ENCODE data around the gene TEKT3.

Gene TEKT3

DNA sequence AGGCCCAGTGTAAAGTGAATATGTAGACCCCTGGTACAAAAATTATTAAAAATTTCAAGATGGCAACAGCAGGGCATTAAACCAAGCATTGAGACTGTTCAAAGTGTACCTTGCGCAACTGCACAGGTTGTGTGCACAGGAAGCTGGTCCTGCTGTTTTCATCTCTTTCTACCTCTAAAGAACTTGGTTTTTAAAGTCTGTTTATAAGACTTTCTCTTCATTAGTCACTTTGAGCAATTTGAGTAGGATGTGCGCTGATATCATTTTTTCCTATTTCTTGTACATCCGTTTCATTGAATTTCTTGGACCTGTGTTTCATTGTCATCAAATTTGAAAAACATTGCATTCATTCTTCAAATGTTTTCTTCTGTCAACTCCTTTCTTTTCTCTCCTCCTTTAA, 59.5 kb downstream of the TEKT3 start:
- Mint-ChIP-seq H3K9me3 (peaks cover 0 to 3% of the 10 kb centered on the region in 2 donors), H3K27me3 (peaks cover 52 to 72% of the 10 kb centered on the region in 2 donors), H3K36me3 (ENCODE audit: insufficient read depth) (no peaks in the 10 kb centered on the region), H3K4me3 (no peak overlapping the region), H3K4me1 (ENCODE audit: low read depth in 2 of 2) (peaks cover 0 to 2% of the 10 kb centered on the region in 2 donors), H3K27ac (no peak overlapping the region)
- ATAC-seq (replicated peaks), result no peak
- DNase-seq, result no peak

DNA sequence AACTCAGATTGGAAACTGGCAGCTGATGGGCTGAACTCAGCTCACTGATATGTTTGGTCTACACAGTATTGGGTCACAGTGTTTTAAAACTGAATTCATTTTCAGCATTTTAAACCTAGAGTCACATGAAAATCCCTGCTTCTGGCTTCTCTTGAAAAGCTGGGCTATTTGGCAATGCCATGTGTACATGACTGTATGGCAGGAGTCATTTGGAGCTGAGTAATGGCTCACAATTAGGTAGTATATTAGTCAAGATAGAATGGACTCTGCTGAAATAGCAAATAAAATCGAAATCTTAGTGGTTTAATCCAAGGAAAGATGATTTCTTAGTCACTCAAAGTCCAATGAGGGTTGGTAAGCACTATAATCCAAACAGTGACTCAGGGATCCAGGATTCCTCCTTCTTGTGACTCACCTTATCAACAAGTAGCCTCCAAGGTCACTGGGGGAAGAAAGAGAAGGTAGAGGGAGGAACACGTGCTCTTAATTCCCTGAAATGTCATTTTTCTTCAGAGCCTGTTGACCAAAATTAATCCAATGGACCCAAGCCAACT, 62.4 kb downstream of the TEKT3 start:
- Mint-ChIP-seq H3K4me3 (no peak overlapping the region), H3K36me3 (ENCODE audit: insufficient read depth) (no peaks in the 10 kb centered on the region), H3K4me1 (ENCODE audit: low read depth in 2 of 2) (peaks cover 0 to 2% of the 10 kb centered on the region in 2 donors), H3K9me3 (peaks cover 0 to 3% of the 10 kb centered on the region in 2 donors), H3K27me3 (peaks cover 55 to 67% of the 10 kb centered on the region in 2 donors), H3K27ac (no peak overlapping the region)
- no peak for DNase-seq
- ATAC-seq (replicated peaks), result no peak

DNA sequence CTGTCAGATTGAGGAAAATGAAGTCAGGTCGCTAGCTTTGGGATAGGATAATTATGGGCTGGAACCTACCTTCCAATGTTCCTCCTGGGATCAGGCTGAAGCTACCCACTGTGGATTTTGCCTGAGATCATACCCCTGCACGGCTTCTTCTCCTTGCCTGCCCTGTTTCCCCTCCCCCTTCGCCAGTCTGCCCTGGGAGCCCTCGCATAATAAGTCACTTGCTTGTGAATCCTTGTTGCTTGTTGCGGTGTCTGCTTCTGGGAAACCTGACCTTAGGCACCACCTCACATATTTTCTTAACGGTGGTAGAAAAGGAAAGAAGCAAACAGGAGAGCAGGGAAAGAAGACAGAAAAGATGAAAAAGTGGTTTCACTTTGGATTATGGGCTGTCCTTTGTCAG, 63.0 kb downstream of the TEKT3 start:
- peaks cover 0 to 2% of the 10 kb centered on the region in 2 donors for H3K4me1 Mint-ChIP-seq (ENCODE audit: low read depth in 2 of 2)
- no peak for ATAC-seq (replicated peaks)
- DNase-seq, result no peak
- no peak overlapping the region for H3K4me3 Mint-ChIP-seq
- H3K9me3 Mint-ChIP-seq, result peaks cover 0 to 1% of the 10 kb centered on the region in 2 donors
- H3K27ac Mint-ChIP-seq, result no peak overlapping the region
- H3K27me3 Mint-ChIP-seq, result peaks cover 49 to 61% of the 10 kb centered on the region in 2 donors
- H3K36me3 Mint-ChIP-seq (ENCODE audit: insufficient read depth), result no peaks in the 10 kb centered on the region

DNA sequence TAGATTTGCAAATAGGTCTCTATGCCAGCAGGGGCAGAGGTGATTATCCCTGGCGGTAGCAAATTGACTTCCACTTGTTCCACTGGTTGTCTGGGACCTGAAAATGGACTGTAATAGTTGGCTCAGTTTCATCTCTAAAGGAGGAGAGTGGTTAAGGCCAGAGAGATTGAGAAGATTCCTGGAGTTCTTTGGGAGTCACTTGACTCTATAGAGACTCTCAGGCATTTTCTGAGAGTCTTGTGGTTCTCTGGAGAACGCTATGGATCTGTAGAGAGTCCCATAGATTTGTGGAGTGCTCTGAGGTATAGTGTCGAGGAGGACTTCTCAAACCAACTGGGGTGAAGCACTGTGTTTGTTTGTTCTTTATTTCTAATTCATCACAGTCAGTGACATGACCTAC, 67.4 kb downstream of the TEKT3 start:
- no peaks in the 10 kb centered on the region for H3K9me3 Mint-ChIP-seq
- DNase-seq, result no peak
- ATAC-seq (replicated peaks), result no peak

DNA sequence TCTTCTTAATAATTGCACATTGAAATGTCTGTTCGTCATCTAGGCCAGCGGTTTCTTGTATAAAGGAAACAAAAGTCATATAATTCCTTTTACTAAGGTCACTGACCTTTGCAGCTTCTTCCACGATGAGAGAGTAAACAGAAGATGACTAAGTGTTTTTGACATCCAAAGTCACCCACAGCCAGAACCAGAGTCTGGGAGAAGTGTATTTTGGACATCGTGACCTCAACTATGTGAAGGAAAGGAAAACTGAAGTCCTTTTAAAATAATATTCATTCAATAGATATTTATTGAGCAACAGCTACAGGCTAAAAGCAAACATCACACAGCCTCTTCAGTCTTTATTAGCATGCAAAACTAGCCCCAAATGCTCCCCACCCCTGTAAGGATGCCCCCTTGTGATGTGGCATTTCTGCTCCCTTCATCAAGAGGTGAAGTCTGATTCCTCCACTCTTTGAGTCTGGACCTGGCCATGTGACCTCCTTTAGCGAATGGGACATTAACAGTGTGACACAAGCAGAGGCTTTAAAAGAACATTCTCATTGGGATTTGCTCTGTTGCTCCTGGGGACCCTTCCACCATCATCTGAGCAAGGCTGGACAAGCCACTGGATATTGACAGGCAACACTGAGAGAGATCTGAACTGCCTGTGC, 68.1 kb downstream of the TEKT3 start:
- Mint-ChIP-seq H3K9me3 (no peaks in the 10 kb centered on the region), H3K4me1 (ENCODE audit: low read depth in 2 of 2) (peaks cover 4 to 12% of the 10 kb centered on the region in 2 donors), H3K36me3 (ENCODE audit: insufficient read depth) (no peaks in the 10 kb centered on the region), H3K4me3 (no peak overlapping the region), H3K27me3 (peaks cover 21 to 44% of the 10 kb centered on the region in 2 donors), H3K27ac (no peak overlapping the region)
- DNase-seq (no peak), ATAC-seq (replicated peaks) (no peak)

More for the DNA sequence above, 67.4 kb downstream of the TEKT3 start:
- Mint-ChIP-seq H3K4me1 (ENCODE audit: low read depth in 2 of 2) (peaks cover 4 to 14% of the 10 kb centered on the region in 2 donors), H3K36me3 (ENCODE audit: insufficient read depth) (no peaks in the 10 kb centered on the region), H3K4me3 (no peak overlapping the region), H3K27me3 (peaks cover 26 to 50% of the 10 kb centered on the region in 2 donors), H3K27ac (no peak overlapping the region)

DNA sequence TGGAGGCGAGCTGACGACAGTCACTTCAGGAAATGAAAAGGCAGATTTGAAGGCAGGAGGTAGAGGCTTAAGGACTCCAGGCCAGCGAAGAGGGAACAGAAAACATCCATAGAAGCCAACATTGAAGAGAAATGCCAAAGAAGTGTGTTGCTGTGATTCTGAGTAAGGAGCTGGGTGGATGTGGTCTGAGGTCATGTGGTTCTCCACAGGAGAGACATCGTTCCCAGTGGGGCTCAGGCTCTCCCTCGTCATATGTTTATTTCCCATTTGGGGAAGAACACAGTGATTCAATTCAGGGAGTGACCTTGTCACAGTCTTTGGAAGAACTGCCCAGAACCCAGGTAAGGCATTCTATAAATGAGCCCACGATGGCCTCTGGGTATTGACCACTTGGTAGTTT, 69.7 kb downstream of the TEKT3 start:
- Mint-ChIP-seq H3K4me1 (ENCODE audit: low read depth in 2 of 2) (peaks cover 4 to 12% of the 10 kb centered on the region in 2 donors), H3K27ac (no peak overlapping the region), H3K4me3 (no peak overlapping the region), H3K36me3 (ENCODE audit: insufficient read depth) (no peaks in the 10 kb centered on the region), H3K27me3 (peaks cover 24 to 46% of the 10 kb centered on the region in 2 donors), H3K9me3 (no peaks in the 10 kb centered on the region)
- no peak for ATAC-seq (replicated peaks)
- DNase-seq, result no peak

DNA sequence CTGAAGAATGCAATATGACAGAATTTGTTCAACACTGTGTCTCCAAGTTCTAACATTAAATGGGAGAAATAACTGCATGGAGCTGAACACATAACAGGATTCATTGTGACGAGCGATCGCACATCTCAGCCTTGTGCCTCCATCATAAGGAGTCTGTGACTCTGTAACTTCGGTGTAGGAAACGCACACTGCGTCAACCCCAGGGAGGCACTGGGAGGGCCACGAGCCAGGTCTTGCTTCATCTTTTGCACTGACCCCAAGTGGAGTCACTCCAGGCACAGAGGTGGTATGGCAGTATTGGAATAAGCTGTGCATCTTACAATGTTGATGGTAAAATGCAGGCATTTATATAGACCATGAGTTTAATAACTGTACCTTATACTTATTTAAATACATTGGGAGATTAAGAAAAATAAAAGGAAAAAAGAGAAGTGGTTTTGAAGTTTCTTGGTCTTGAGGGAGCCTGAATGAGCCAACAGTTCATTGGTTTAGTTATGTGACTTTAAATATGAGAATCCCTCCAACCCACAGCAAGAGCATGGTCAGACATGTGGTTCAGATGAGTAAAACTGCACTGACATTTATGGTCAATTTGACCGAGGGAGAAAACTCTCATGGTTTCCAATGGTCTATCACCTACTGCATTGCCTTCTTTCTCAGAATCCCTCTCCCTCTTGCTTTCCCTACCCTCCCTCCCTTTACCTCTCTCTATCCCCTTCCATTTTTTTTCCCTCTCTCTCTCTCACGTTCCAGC, 70.6 kb downstream of the TEKT3 start:
- Mint-ChIP-seq H3K4me1 (ENCODE audit: low read depth in 2 of 2) (peaks cover 4 to 12% of the 10 kb centered on the region in 2 donors), H3K27me3 (peaks cover 24 to 51% of the 10 kb centered on the region in 2 donors), H3K4me3 (peak overlapping the region in 1 of 2 donors; percentile 56), H3K27ac (no peak overlapping the region), H3K9me3 (no peaks in the 10 kb centered on the region), H3K36me3 (ENCODE audit: insufficient read depth) (no peaks in the 10 kb centered on the region)
- DNase-seq, result no peak
- ATAC-seq (replicated peaks), result no peak

DNA sequence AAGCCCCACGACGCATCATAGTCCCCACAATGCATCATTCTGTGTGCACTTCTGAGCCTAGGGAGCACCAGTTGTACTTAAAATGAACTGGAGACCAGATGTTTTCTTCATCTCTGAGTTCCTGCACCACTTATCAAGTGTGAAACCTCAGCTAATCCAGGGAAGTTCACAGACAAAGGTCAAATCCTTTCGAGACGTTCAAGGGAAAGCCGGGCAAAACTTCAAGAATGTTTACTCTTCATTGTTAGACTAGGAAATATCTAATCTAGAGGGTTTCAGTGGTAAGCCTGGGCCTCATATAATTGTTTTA, 71.7 kb downstream of the TEKT3 start:
- no peak overlapping the region for H3K4me3 Mint-ChIP-seq
- no peak for ATAC-seq (replicated peaks)

DNA sequence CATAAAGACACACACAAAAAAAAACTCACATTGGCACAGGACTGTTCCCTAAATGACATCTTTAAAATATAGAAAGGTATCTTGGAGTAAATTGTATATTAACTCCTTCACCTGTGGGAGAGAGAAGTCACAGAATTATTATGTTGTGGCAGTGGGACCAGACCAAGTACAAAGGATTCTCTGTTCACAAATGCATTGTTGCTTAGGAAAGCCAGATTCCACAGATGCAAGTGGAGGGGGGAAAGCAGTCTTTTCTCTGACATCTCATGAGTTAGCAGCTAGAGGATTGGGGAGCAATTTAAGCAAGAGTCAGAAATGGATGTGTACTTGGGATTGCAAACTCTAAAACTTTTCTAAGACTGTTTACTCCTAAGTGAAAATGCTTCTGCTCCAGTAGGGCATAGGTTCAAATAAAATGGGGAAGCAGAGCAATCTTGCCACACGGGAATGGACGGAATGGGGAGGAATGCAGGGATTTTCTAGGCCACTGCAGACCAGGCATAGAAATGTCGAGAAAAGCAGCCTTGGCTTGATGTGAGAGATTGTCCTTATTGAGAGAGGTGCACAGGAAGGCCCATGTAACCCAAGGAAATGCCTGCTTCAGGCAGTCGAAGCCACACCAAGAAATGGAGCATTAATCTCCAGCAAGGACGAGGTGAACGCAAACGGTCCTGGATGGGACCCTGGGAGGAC, 72.2 kb downstream of the TEKT3 start:
- H3K9me3 Mint-ChIP-seq, result no peaks in the 10 kb centered on the region
- no peak for DNase-seq
- H3K36me3 Mint-ChIP-seq (ENCODE audit: insufficient read depth), result no peaks in the 10 kb centered on the region
- no peak overlapping the region for H3K4me3 Mint-ChIP-seq
- H3K27ac Mint-ChIP-seq, result no peak overlapping the region
- H3K27me3 Mint-ChIP-seq, result peaks cover 37 to 63% of the 10 kb centered on the region in 2 donors
- peaks cover 4 to 12% of the 10 kb centered on the region in 2 donors for H3K4me1 Mint-ChIP-seq (ENCODE audit: low read depth in 2 of 2)
- no peak for ATAC-seq (replicated peaks)

More for the DNA sequence above, 71.7 kb downstream of the TEKT3 start:
- Mint-ChIP-seq H3K36me3 (ENCODE audit: insufficient read depth) (no peaks in the 10 kb centered on the region), H3K27ac (no peak overlapping the region), H3K9me3 (no peaks in the 10 kb centered on the region), H3K4me1 (ENCODE audit: low read depth in 2 of 2) (peaks cover 4 to 12% of the 10 kb centered on the region in 2 donors), H3K27me3 (peaks cover 32 to 58% of the 10 kb centered on the region in 2 donors)
- no peak for DNase-seq

DNA sequence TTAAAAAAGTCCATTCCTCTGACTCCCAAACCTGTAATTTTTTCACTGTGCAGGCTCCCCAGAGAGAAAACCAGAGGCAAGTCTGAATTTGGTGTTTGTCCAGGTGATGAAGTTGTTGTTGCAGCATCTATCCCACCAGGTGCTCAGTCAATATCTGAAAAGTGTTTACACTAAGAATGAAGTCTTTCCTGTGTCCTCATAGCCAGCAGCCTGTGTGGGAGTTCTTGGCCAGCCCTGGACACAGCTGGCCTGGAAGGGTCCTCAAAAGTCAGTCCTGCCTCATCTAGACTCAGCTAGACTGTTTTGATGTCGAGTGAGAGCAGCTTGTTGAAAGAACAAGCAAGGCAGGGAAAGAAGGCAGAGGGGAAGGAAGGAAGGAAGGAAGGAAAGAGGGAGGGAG, 72.9 kb downstream of the TEKT3 start:
- no peak for DNase-seq
- no peaks in the 10 kb centered on the region for H3K36me3 Mint-ChIP-seq (ENCODE audit: insufficient read depth)
- peaks cover 4 to 12% of the 10 kb centered on the region in 2 donors for H3K4me1 Mint-ChIP-seq (ENCODE audit: low read depth in 2 of 2)
- H3K9me3 Mint-ChIP-seq, result no peaks in the 10 kb centered on the region
- no peak overlapping the region for H3K27ac Mint-ChIP-seq
- no peak for ATAC-seq (replicated peaks)
- H3K27me3 Mint-ChIP-seq, result peaks cover 37 to 67% of the 10 kb centered on the region in 2 donors
- no peak overlapping the region for H3K4me3 Mint-ChIP-seq

DNA sequence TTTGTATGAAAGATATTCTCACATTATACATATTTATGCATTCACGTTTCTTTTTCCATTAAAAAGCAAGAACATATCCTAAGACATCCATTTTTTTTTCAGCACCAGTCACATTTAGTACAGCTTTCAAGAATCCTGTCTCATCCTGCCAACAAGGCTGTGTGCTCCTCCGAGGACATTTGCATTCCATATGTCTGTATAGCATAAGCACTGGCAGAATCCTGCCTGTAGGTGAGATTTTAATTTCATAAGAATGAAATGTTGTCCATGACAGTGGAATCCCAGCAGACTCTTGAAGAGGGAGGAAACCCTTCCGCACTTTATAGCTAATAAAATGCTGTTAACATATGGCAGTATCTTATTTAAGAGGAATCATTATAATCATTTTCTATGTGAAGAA, 73.4 kb downstream of the TEKT3 start:
- no peak for ATAC-seq (replicated peaks)
- H3K27me3 Mint-ChIP-seq, result peaks cover 40 to 72% of the 10 kb centered on the region in 2 donors
- no peak for DNase-seq
- H3K36me3 Mint-ChIP-seq (ENCODE audit: insufficient read depth), result no peaks in the 10 kb centered on the region
- H3K4me1 Mint-ChIP-seq (ENCODE audit: low read depth in 2 of 2), result peaks cover 4 to 12% of the 10 kb centered on the region in 2 donors
- H3K27ac Mint-ChIP-seq, result no peak overlapping the region
- H3K9me3 Mint-ChIP-seq, result no peaks in the 10 kb centered on the region
- H3K4me3 Mint-ChIP-seq, result no peak overlapping the region

DNA sequence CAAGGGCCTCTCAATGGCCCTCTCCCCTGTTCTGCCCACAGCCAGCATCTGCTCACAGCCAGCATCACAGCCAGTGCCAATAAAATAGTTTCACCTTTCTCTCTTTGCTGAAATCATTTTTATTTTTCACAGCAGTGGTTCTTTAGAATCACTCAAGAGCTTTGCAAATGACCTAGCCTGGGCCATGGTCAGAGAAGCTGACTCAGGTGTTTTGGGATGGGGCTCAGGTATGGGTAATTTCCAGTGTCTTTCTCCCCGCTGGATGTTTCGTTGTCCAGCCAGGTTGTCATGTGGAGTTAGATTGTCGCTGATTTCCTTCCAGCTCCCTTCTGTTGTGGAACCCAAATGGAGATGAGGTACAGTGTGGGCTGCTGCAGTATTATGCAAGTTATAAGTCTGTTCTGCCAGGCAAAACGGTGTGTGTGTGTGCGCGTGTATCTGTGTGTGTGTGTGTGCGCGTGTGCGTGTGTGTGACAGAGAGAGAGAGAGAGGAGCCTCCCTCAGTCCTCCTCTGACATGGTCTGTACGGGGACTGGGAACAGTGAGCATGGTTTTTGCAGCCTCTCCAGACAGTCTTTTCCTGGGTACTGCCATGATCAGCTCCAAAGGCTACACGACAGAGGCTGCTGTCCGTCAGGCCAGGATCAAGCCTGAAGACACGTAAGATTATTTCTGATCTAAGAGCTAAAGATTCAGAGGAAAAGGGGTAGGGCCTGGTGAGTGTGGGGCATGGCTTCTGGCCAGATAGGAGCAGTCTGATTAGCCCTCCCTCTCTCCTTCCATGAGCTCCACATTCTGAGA, 74.9 kb downstream of the TEKT3 start:
- H3K9me3 Mint-ChIP-seq, result no peaks in the 10 kb centered on the region
- ATAC-seq (replicated peaks), result no peak
- H3K36me3 Mint-ChIP-seq (ENCODE audit: insufficient read depth), result no peaks in the 10 kb centered on the region
- no peak overlapping the region for H3K27ac Mint-ChIP-seq
- peaks cover 48 to 72% of the 10 kb centered on the region in 2 donors for H3K27me3 Mint-ChIP-seq
- no peak overlapping the region for H3K4me3 Mint-ChIP-seq
- no peak for DNase-seq
- peaks cover 4 to 16% of the 10 kb centered on the region in 2 donors for H3K4me1 Mint-ChIP-seq (ENCODE audit: low read depth in 2 of 2)

DNA sequence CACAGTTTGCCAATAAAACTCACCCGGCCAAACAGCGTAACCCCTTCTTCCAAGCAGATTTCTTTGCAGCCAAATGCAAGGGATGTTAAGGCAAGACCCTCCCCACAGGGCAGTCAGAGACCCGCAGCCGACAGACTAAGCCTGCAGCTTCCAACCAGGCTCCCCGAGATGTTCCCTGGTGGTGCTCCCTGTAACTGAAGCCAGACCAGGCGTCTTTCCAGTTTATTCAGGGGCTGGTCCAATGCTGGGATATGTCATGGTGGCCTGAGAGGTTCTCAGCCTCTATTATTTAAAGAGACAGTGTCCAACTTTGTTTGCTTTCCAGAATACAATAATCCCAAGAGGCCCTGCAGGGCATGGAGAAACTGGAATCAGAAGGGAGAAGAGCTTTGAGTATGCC, 76.3 kb downstream of the TEKT3 start, which contains the start of gene PMP22:
PMP22 (minus strand) TSS at position 196 of the 400 bp plus-strand sequence. CDS start 4,599 bp downstream, outside the sequence.
- Mint-ChIP-seq H3K4me3 (no peak within 1 kb of the TSS), H3K36me3 (ENCODE audit: insufficient read depth) (no peaks in the 10 kb centered on the region), H3K9me3 (no peaks in the 10 kb centered on the region), H3K27me3 (peaks cover 56 to 85% of the 10 kb centered on the region in 2 donors), H3K4me1 (ENCODE audit: low read depth in 2 of 2) (peaks cover 5 to 12% of the 10 kb centered on the region in 2 donors), H3K27ac (no peak within 1 kb of the TSS)
- ATAC-seq (replicated peaks) (no peak), DNase-seq (no peak)
